K562 (cell line): Measurements from ENCODE around the gene ITGAD. TPM values are rescaled to one million over a fixed set of nuclear protein-coding genes. Genes with fewer than 3 reads are reported as not detected.

Experiments used
- ASH1L ChIP-seq: fragments of 450-650 bp; IDR thresholded peaks from 2 replicates; pipeline ENCODE4 v1.6.1; 2018; ENCODE audit warnings: borderline replicate concordance, mild to moderate bottlenecking, low read depth; ENCODE audit not compliant: partially characterized antibody
- CHCHD3 ChIP-seq: fragments of 250-450 bp; sonication (Bioruptor Pico); IDR thresholded peaks from 2 replicates; pipeline ENCODE4 v2.1.2; 2022; ENCODE audit warnings: mild to moderate bottlenecking
- CHD4 ChIP-seq: fragments of 200-600 bp; sonication (generic); IDR thresholded peaks from 3 replicates; pipeline ENCODE4 v1.6.1; 2012; ENCODE audit warnings: low read depth, mild to moderate bottlenecking, mixed read lengths, low read length, inconsistent platforms; ENCODE audit not compliant: insufficient read depth, insufficient replicate concordance, poor library complexity, severe bottlenecking
- CTBP1 ChIP-seq: fragments of 450-650 bp; IDR thresholded peaks from 2 replicates; pipeline ENCODE4 v1.6.1; 2016; ENCODE audit warnings: borderline replicate concordance
- DACH1 ChIP-seq: fragments of 450-650 bp; IDR thresholded peaks from 2 replicates; pipeline ENCODE4 v1.6.1; 2018; ENCODE audit not compliant: partially characterized antibody
- EHMT2 ChIP-seq: fragments of 450-650 bp; IDR thresholded peaks from 2 replicates; pipeline ENCODE4 v1.6.1; 2018; ENCODE audit warnings: antibody characterized with exemption
- HDAC1 ChIP-seq, 2 experiments: fragments of 450-650 bp; IDR thresholded peaks; 2 replicates each; pipeline ENCODE4 v1.6.1; 2016 to 2017; ENCODE audit warnings: inconsistent platforms in 1 of 2, mild to moderate bottlenecking in 1 of 2, moderate library complexity in 1 of 2
- IRF2 ChIP-seq: sonication (generic); formaldehyde crosslinking; IDR thresholded peaks from 2 replicates; pipeline ENCODE4 v1.8.1; 2022; ENCODE audit warnings: mild to moderate bottlenecking, missing genetic modification reagents
- JUN ChIP-seq, 2 experiments: sonication (generic) in 1 of 2; formaldehyde crosslinking in 1 of 2; IDR thresholded peaks; 2 replicates each; pipeline versions ENCODE4 v1.6.1 to v1.8.0; 2012 to 2022; ENCODE audit warnings: borderline replicate concordance in 2 of 2, mild to moderate bottlenecking in 2 of 2, improper control_type of control experiment in 1 of 2, low read depth in 1 of 2, low read length in 1 of 2, missing genetic modification reagents in 1 of 2
- KDM1A ChIP-seq, 2 experiments: fragments of 450-650 bp; IDR thresholded peaks; 2 replicates each; pipeline ENCODE4 v1.6.1; 2016; ENCODE audit warnings: mild to moderate bottlenecking in 2 of 2
- MED1 ChIP-seq: sonication (generic); formaldehyde crosslinking; IDR thresholded peaks from 2 replicates; pipeline ENCODE4 v1.8.1; 2023; ENCODE audit warnings: missing genetic modification reagents, borderline replicate concordance
- MTA2 ChIP-seq: fragments of 450-650 bp; IDR thresholded peaks from 2 replicates; pipeline ENCODE4 v1.6.1; 2016; ENCODE audit warnings: low read depth
- NCOA2 ChIP-seq, 2 experiments: fragments of 450-650 bp; IDR thresholded peaks; 2 replicates each; pipeline ENCODE4 v1.6.1; 2018; ENCODE audit warnings: mild to moderate bottlenecking in 2 of 2, moderate library complexity in 1 of 2; ENCODE audit not compliant: partially characterized antibody in 2 of 2
- NFE2L1 ChIP-seq: fragments of 450-650 bp; IDR thresholded peaks from 2 replicates; pipeline ENCODE4 v1.6.1; 2016; ENCODE audit warnings: missing genetic modification characterization, low read depth, mild to moderate bottlenecking, missing compliant biosample characterization, moderate library complexity, borderline replicate concordance
- SMARCA4 ChIP-seq: fragments of 450-650 bp; IDR thresholded peaks from 2 replicates; pipeline ENCODE4 v1.6.1; 2016
- TCF3 ChIP-seq: sonication (generic); formaldehyde crosslinking; IDR thresholded peaks from 2 replicates; pipeline ENCODE4 v1.4.0; 2020; ENCODE audit warnings: mild to moderate bottlenecking, missing genetic modification reagents
- ZFP1 ChIP-seq: fragments of 450-650 bp; formaldehyde crosslinking; IDR thresholded peaks from 2 replicates; pipeline ENCODE4 v1.4.0; 2020; ENCODE audit warnings: mild to moderate bottlenecking, mixed read lengths
- ZNF668 ChIP-seq: fragments of 250-450 bp; sonication (Bioruptor Pico); IDR thresholded peaks from 2 replicates; pipeline ENCODE4 v1.8.0; 2022; ENCODE audit warnings: mild to moderate bottlenecking, inconsistent platforms
- polyA plus RNA-seq, 8 experiments: library from polyadenylated mRNA; depleted of rRNA in 4 of 8; stranded (reverse) in 5 of 8; unstranded in 3 of 8; fragments of >200 nt; fragmentation: Nextera tagmentation in 2 of 8; fragmentation: Illumina TruSeq in 1 of 8; extraction: Ambion mirVana in 2 of 8; extraction: Trizol in 1 of 8; gene quantifications; 2 replicates each; pipeline versions ENCODE4 v1.2.1 to v1.2.3, GENCODE V29; 2011 to 2014; ENCODE audit warnings: inconsistent platforms in 1 of 8, missing spikeins in 1 of 8
- total RNA-seq, 7 experiments: library from RNA; depleted of rRNA in 6 of 7; stranded (reverse); fragments of >200 nt in 6 of 7; fragmentation: Illumina TruSeq in 2 of 7; extraction: Trizol in 2 of 7; gene quantifications; 2 replicates each; pipeline versions ENCODE4 v1.2.1 to v1.2.3, GENCODE V29; 2011 to 2021; ENCODE audit warnings: low replicate concordance in 1 of 7
- TF ChIP-seq, protein P1 (sequence below): fragments of 200-800 bp; sonication (Bioruptor generic); IDR thresholded peaks from 2 replicates; pipeline ENCODE4 v1.6.1; 2016; ENCODE audit warnings: missing genetic modification characterization, missing compliant biosample characterization
- TF ChIP-seq, protein P2 (sequence below), 2 experiments: fragments of 450-650 bp; IDR thresholded peaks; 2 replicates each; pipeline ENCODE4 v1.6.1; 2016
- TF ChIP-seq, protein P3 (sequence below): fragments of 250-450 bp; sonication (Bioruptor Pico); IDR thresholded peaks from 2 replicates; pipeline ENCODE4 v1.5.0; 2021

ITGAD gene
- total and polyA plus RNA-seq, 9 of the 15 experiments (the other 6 are each of a cell fraction or from before 2014, with no cell fraction given) = not detected

DNA sequence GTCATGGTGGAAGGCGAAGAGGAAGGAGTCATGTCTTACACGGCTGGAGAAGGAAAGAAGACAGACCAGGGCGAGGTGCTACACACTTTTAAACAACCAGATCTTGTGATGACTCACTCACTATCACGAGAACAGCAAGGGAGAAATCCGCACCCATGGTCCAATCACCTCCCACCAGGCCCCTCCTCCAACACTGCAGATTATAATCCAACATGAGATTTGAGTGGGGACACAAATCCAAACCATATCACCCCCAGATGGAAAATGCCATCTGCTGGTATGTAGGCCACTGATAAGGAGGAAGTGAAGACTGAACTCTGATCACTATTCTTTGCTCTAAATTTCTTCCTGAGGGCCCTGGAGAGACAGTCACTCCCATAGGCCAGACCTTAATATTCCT is 45.7 kb upstream of the ITGAD start (continued):
- TF ChIP-seq, protein P1, sequence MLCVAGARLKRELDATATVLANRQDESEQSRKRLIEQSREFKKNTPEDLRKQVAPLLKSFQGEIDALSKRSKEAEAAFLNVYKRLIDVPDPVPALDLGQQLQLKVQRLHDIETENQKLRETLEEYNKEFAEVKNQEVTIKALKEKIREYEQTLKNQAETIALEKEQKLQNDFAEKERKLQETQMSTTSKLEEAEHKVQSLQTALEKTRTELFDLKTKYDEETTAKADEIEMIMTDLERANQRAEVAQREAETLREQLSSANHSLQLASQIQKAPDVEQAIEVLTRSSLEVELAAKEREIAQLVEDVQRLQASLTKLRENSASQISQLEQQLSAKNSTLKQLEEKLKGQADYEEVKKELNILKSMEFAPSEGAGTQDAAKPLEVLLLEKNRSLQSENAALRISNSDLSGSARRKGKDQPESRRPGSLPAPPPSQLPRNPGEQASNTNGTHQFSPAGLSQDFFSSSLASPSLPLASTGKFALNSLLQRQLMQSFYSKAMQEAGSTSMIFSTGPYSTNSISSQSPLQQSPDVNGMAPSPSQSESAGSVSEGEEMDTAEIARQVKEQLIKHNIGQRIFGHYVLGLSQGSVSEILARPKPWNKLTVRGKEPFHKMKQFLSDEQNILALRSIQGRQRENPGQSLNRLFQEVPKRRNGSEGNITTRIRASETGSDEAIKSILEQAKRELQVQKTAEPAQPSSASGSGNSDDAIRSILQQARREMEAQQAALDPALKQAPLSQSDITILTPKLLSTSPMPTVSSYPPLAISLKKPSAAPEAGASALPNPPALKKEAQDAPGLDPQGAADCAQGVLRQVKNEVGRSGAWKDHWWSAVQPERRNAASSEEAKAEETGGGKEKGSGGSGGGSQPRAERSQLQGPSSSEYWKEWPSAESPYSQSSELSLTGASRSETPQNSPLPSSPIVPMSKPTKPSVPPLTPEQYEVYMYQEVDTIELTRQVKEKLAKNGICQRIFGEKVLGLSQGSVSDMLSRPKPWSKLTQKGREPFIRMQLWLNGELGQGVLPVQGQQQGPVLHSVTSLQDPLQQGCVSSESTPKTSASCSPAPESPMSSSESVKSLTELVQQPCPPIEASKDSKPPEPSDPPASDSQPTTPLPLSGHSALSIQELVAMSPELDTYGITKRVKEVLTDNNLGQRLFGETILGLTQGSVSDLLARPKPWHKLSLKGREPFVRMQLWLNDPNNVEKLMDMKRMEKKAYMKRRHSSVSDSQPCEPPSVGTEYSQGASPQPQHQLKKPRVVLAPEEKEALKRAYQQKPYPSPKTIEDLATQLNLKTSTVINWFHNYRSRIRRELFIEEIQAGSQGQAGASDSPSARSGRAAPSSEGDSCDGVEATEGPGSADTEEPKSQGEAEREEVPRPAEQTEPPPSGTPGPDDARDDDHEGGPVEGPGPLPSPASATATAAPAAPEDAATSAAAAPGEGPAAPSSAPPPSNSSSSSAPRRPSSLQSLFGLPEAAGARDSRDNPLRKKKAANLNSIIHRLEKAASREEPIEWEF (CRISPR knock-in tag) = no peak
- TF ChIP-seq ASH1L (no peak), CTBP1 (no peak), NFE2L1 (tag) (no peak), MED1 (CRISPR knock-in tag) (no peak), IRF2 (CRISPR knock-in tag) (no peak), DACH1 (no peak), HDAC1 (IDR thresholded peaks at IDR 0.05) (0 out of 4 replicates have a peak, but pooled peaks of 1 of the 2 experiments have one; percentile 33), MTA2 (0 out of 2 replicates have a peak, but pooled peaks have one; percentile 26), SMARCA4 (0 out of 2 replicates have a peak, but pooled peaks have one; percentile 28), KDM1A (IDR thresholded peaks at IDR 0.05) (peak; percentile 73 to 78), NCOA2 (IDR thresholded peaks at IDR 0.05; ENCODE audit: partially characterized antibody in 2 of 2) (no peak), EHMT2 (peak; percentile 40; the same call in 1 of the 2 replicates), ZFP1 (no peak), CHCHD3 (CRISPR knock-in tag) (no peak), JUN (IDR thresholded peaks at IDR 0.05; ENCODE audit: borderline replicate concordance, low read depth, low read length) (peak; percentile 48; the same call in 1 of the 2 replicates), JUN (CRISPR knock-in tag; IDR thresholded peaks at IDR 0.05; ENCODE audit: borderline replicate concordance) (no peak), TCF3 (CRISPR knock-in tag) (peak; percentile 62), CHD4 (no peak), ZNF668 (CRISPR knock-in tag) (no peak)
- TF ChIP-seq, protein P2, sequence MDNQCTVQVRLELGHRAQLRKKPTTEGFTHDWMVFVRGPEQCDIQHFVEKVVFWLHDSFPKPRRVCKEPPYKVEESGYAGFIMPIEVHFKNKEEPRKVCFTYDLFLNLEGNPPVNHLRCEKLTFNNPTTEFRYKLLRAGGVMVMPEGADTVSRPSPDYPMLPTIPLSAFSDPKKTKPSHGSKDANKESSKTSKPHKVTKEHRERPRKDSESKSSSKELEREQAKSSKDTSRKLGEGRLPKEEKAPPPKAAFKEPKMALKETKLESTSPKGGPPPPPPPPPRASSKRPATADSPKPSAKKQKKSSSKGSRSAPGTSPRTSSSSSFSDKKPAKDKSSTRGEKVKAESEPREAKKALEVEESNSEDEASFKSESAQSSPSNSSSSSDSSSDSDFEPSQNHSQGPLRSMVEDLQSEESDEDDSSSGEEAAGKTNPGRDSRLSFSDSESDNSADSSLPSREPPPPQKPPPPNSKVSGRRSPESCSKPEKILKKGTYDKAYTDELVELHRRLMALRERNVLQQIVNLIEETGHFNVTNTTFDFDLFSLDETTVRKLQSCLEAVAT (IDR thresholded peaks at IDR 0.05) = no peak
- TF ChIP-seq, protein P3, sequence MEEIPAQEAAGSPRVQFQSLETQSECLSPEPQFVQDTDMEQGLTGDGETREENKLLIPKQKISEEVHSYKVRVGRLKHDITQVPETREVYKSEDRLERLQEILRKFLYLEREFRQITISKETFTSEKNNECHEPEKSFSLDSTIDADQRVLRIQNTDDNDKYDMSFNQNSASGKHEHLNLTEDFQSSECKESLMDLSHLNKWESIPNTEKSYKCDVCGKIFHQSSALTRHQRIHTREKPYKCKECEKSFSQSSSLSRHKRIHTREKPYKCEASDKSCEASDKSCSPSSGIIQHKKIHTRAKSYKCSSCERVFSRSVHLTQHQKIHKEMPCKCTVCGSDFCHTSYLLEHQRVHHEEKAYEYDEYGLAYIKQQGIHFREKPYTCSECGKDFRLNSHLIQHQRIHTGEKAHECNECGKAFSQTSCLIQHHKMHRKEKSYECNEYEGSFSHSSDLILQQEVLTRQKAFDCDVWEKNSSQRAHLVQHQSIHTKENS (CRISPR knock-in tag) = no peak
